ENCODE results near the gene SERGEF. TPM values are rescaled to one million over a fixed set of nuclear protein-coding genes. Genes with fewer than 3 reads are reported as not detected.

Gene SERGEF
- total and polyA plus RNA-seq, 2 of the 4 experiments (the other 2 are of a cell fraction), result 12.2 to 18.1 TPM

DNA sequence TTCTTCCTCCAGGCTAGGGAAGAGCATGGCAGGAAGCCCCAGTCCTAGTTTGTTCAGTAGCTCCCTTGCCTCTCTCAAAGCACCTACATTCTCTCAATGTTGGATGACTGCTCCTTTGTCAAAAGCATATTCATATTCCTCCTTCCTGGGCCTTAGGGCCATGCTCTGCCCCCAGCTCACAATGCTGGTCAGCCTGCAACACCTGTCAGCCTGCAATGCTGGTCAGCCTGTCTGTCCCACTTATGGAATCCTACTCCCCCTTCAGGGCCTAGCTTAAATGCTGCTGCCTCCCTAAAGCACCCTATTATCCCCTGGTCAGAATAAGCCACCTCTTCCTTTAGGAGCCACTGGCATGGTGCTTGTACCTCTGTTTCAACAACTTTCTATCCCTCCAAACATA lies 45.2 kb downstream of the SERGEF start:
- no peak overlapping the region for H2BK20ac ChIP-seq (ENCODE audit: low read depth, low read length)
- H3K9me1 ChIP-seq (ENCODE audit: insufficient read depth, low read length), result no peaks in the 10 kb centered on the region
- no peak overlapping the region for H3K56ac ChIP-seq (ENCODE audit: extremely low read depth, insufficient read depth, low read length)
- no peak overlapping the region for H3K27ac ChIP-seq (ENCODE audit: insufficient read depth, low read length)
- H3K4me3 ChIP-seq (ENCODE audit: insufficient read depth, low read depth, low read length), result no peak overlapping the region
- intact Hi-C loops (cut with micrococcal nuclease) (no loop called here), dilution Hi-C loops (cut with HindIII; ENCODE audit: low sequenced_read_pairs, unreplicated experiment) (no loop called here), in situ Hi-C loops (cut with MboI; ENCODE audit: low sequenced_read_pairs) (no loop called here)
- no peak overlapping the region for H3K4me2 ChIP-seq (ENCODE audit: low read depth, low read length)
- no peak overlapping the region for H3K4ac ChIP-seq (ENCODE audit: low read depth, low read length)
- H3K18ac ChIP-seq (ENCODE audit: low read depth, low read length), result no peak overlapping the region
- ATAC-seq (ENCODE audit: low read depth) (no peak), DNase-seq (no peak)
- POLR2A ChIA-PET (ENCODE audit: unreplicated experiment), result no interaction called here
- no peaks in the 10 kb centered on the region for H3K27me3 ChIP-seq (ENCODE audit: control insufficient read depth, insufficient read depth, low read length)
- H4K91ac ChIP-seq (ENCODE audit: insufficient read depth, low read depth, low read length), result no peak overlapping the region
- CTCF ChIA-PET, result interaction anchor here (0.6 kb wide), 2 partner anchors 237 to 754 kb away, joined by 3 to 8 read pairs; no protein-coding TSS in a partner anchor
- peaks cover under 1% of the 10 kb centered on the region; the same call in 1 of the 2 replicates for H3K4me1 ChIP-seq (ENCODE audit: control insufficient read depth, insufficient read depth, low read length)
- no peaks in the 10 kb centered on the region; the same call in 1 of the 2 replicates for H3K36me3 ChIP-seq (ENCODE audit: control insufficient read depth, insufficient read depth, low read length)
- H3K23ac ChIP-seq (ENCODE audit: low read depth, low read length), result no peak overlapping the region
- H4K8ac ChIP-seq (ENCODE audit: low read depth in 2 of 2, low read length in 2 of 2), result no peak overlapping the region
- H3K9ac ChIP-seq (ENCODE audit: low read depth, low read length), result no peak overlapping the region
- H2BK15ac ChIP-seq (ENCODE audit: low read depth, low read length), result no peak overlapping the region
- BruUV-seq (replicated peaks), result no TSS peak
- no peak overlapping the region for H2BK5ac ChIP-seq (ENCODE audit: low read depth, low read length, poor library complexity, severe bottlenecking)
- no peaks in the 10 kb centered on the region for H3K79me1 ChIP-seq (ENCODE audit: low read depth in 1 of 2, low read length in 2 of 2)
- no peak overlapping the region for H2BK120ac ChIP-seq (ENCODE audit: low read depth, low read length)
- TF ChIP-seq FOS (IDR thresholded peaks at IDR 0.05; ENCODE audit: low read depth, low read length) (no peak), POLR2A (IDR thresholded peaks at IDR 0.05; ENCODE audit: low read depth, low read length) (no peak), MAZ (IDR thresholded peaks at IDR 0.05; ENCODE audit: borderline replicate concordance, low read depth, low read length) (no peak)
- no peak overlapping the region for H2AK9ac ChIP-seq (replicated peaks; ENCODE audit: low read depth, low read length, poor library complexity)
- no peaks in the 10 kb centered on the region for H4K20me1 ChIP-seq (ENCODE audit: insufficient read depth, low read length)
- H4K5ac ChIP-seq (ENCODE audit: low read depth, low read length), result no peak overlapping the region
- H3K9me3 ChIP-seq (ENCODE audit: control insufficient read depth, insufficient read depth, low read length), result no peaks in the 10 kb centered on the region
- no peak overlapping the region for H3K14ac ChIP-seq (replicated peaks; ENCODE audit: low read depth, low read length)
- H2AK5ac ChIP-seq (ENCODE audit: low read depth, low read length), result no peak overlapping the region
- H2AFZ ChIP-seq (replicated peaks; ENCODE audit: low read length, poor library complexity), result no peak overlapping the region

Measured in IMR-90 (cell line).